Inflammatory macrophage treated with lipopolysaccharide for 1 hour (primary cell): ENCODE data around the gene IQGAP2.

Source experiments
- DNase-seq, 2 donors: peaks; one replicate each; pipeline ENCODE4 v3.0.0-alpha.2; 2020 to 2022

The IQGAP2 gene

GRCh38 chr5:76617229-76617628 lies 214.1 kb downstream of the IQGAP2 start:
- DNase-seq: no peak

GRCh38 chr5:76617675-76618074 lies 214.6 kb downstream of the IQGAP2 start:
- no peak for DNase-seq

DNA sequence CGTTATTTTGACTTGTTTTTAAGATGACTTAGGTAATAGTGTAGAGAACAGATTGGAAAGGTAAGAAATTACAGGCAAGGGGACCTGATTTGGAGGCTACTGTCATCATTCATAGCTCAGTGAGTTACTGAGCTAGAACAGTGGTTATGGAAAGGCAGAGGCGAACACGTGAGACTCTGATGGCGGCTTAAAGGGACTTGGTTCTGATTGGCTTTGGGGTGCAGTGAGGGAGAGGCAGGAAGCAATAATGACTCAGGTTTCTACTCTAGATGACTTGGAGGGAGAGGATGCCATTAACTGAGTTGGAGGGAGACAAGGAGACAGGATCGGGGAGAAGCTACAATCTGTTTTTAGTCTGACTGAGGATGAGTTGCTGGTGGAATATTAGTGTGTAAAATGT lies 217.1 kb downstream of the IQGAP2 start:
- no peak for DNase-seq

DNA sequence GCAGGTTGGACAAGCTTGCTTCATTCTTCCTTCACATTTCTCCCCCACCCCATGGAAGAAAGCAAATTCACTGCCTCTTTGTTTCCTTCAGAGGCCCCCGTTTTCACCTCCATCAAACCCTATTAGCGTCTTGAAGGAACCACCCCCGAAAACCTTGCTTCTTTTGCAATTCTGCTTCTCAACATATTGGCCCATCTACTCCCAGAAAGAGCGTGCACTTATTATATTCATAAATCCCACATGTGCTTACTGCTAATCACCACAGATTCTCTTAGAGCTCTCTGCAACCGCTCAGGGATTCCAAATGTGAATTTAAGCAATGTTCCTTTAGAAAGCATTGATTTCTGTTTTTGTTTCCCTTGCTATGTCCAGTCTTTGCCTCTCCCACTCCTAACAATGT lies 219.0 kb downstream of the IQGAP2 start:
- DNase-seq: no peak

DNA sequence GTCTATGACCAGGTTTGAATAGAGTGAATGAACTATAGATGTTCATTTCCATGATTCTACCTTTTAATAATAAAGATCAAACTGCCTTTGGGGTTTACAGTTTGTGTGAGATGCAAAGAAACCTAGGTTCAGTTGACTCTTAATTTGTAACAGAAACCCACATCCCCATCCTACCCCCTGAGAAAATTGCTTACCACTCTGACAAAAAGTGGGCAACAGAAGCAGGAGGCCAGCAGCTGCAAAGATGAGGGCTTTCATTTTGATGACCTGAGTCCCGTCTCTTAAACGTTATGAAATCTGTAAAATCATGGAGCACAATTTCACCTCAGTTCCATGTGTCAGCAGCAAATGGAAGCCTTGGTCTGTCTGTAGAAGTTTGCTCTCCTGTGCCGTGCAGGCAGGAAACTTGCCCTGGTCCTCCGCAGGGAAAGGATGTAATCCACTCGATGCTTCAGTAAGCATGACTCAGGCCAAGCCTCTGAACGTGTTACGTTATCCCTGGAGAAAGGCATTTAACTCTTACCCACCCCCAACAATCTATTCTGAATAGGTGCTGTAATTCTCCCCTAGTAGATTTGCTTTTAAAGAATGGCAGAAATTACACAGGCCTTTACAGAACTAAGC lies 220.0 kb downstream of the IQGAP2 start, which contains the start of gene F2RL2:
F2RL2 (minus strand) TSS at position 431 of the 624 bp plus-strand sequence; CDS start at position 258, 173 bp downstream.
- no peak for DNase-seq

DNA sequence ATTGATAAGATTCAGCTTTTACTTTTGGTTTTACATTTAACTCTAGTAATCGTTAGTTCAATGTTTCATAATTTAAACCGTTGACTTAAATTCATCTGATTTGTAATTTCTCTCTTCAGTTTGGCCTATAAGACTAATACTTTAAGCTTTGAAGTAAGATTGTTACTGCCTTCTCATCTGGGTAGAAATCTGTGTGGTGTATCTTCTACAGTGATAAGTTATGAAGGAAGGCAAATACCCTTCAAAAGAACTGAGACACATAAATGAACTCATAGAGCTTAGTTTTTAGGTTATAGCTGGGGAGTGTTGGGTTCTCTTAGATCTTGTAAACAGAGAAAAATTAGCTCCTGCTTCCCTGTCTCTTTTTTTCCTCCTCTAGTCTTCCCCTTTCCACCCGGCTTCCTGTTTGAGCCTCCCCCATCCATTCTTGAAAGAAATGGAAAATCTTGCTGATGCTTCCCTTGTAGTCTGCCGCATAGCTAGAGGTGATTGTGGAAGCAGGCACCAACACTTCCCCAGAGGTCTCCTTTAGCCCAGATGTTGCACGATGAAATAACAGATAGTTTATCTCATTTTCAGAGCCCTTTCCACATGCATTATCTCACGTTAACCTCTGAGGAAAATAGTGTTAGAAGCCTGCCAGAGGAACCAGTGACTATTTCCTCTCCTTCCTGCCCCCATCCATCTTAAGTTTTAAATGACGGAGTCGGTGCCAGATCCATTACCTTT lies 222.2 kb downstream of the IQGAP2 start:
- DNase-seq: no peak

- DNase-seq: no peak
Observed at GRCh38 chr5:76626738-76627137, 223.7 kb downstream of the IQGAP2 start.

- DNase-seq: no peak
Observed at GRCh38 chr5:76634661-76635060, 231.6 kb downstream of the IQGAP2 start.

GRCh38 chr5:76637490-76637889 lies 234.4 kb downstream of the IQGAP2 start:
- DNase-seq: no peak

DNA sequence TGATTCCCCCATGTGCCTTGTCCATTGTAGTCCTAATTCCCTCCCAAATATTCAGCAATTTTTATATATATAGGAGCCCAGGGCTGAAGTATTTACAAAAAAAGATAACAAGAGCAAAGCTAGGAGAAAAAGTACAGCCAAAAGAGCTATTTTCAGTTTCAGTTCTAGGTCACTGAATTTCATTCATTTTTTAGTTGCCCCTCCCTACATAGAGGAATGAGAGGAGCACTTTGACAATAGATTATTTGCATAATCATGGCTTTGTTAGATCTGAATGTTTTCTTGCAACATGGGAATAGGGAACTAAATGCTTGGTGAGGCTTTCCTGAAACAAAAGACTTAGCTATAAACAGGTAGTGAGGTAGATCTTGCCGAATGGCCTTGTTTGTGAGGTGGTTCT lies 235.4 kb downstream of the IQGAP2 start:
- DNase-seq: peak; percentile 40 to 54

DNA sequence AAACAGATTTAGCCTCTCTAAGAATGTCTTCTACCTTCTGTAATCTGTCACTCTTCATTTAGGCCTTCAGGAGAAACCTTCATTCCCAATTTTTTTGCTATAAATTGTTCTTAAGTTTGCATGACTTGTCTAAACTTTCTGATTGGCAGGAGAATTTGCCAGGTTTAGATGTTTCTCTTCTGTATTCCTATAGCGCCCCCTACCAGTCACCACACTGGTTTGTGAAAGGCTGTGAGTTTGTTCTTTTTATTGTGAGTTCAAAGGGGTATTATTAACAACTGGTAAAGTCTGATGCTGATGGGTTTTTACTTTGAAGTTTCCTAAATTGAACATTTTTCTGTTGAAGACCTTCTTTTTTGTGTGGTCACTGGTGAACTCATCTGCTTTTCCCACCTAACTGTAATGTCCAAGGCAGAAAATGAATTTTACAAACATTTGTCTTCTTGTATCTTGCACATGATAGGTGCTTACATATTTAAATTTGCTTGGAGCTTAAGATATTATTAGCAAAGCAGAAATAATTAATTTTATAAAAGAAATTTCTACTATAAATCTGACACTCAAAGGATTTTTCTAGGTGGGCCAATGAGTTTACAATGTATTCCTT lies 238.5 kb downstream of the IQGAP2 start:
- DNase-seq: peak; percentile 24 to 85

DNA sequence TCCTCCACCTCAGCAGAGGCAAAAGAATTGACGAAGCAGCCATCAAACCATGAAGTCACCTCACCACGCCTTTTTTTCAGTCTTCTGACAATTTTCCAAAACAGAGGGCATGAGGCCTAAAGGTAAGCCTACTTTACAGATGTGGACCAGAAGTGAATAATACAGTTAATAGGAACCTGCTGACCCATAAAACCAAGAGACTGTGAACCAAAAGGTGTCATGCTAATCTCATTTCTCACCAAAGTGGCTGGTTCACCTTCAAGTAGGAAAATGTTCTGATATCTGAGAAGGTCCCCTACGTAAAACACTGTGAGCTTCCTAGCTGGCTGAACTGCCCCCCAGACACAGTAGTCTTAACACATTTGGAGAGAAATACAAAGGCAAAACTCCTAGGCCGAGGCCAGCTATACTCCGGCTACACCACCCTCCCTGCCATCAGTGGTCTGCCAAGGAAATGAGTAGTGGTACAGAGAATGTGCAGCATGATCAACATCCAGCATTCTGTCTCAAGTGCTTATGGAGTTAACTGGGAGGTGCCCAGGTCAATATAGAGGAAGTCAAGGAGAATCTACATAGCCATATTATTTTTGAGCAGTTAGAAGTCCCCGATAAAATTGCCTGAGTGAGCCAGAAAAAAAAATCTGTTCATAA lies 239.4 kb downstream of the IQGAP2 start:
- DNase-seq: no peak

- DNase-seq: no peak
Observed at GRCh38 chr5:76643371-76643770, 240.3 kb downstream of the IQGAP2 start.

DNA sequence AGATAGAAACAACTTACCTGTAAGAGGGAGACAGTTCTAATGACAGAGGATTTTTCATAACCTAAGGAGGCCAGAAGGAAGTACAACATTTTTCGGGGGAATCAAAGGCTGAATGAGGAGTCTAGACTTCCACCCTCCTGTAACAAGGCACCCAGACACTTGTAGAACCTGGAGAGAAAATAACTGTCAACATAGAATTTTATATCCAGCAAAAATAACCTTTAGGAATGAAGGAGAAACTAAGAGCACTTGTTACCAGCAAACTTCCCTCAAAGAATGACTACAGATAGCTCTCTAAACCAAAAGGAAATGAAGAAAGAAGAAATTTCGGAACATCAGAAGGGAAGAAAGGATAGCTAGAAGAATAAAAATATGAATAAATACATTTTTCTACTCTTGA lies 246.1 kb downstream of the IQGAP2 start:
- no peak for DNase-seq

- no peak for DNase-seq
Observed at GRCh38 chr5:76652809-76653414, 249.8 kb downstream of the IQGAP2 start.

- no peak for DNase-seq
Observed at GRCh38 chr5:76657091-76657490, 254.0 kb downstream of the IQGAP2 start.

DNA sequence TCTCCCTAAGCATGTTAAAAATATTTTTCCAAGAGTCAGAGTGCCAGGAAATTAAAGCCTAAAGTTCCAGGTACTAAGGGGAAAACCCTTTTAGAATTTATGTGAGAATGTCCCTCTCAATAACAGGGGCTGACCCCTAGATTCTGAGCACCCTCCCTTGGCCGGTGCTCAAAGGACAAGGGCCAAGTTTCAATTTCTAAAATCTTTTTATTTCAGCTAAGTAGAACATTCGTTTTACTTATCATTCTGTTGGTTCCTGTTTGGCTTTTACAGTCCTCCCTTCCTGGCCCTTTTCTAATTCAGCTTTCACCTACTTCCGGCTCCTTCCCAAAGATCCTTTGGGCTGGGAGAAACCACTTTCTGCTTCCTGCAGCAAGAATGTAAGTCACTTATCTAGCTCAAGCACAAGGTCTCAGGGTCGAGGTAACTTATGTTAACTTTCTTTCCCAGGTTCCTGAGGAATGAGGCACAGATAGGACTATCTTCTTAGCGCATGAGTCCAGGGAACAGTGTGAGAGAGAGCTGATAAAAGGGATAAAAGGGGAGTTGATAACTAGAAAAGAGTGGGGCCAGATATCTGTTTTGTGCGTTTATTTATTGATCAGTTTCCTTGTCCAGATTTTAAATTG lies 254.7 kb downstream of the IQGAP2 start:
- DNase-seq: no peak

DNA sequence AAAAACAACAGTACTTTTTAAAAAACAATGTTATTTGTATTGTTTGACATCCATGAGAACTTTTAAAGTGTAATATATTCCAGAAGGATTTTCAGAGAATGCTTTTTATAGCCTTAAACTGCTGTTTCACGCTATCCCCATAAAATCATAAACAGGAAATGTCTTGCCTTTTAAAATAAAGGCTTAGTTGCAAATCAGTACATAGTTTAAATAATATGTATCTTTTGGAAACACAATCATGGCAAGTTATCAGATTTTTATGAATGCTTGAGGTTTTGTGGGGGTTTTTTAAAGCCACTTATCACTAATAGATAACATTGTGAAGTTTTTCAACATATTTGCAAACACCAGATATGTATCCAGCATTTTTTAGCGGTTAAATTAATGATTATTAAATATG lies 257.3 kb downstream of the IQGAP2 start:
- no peak for DNase-seq

DNA sequence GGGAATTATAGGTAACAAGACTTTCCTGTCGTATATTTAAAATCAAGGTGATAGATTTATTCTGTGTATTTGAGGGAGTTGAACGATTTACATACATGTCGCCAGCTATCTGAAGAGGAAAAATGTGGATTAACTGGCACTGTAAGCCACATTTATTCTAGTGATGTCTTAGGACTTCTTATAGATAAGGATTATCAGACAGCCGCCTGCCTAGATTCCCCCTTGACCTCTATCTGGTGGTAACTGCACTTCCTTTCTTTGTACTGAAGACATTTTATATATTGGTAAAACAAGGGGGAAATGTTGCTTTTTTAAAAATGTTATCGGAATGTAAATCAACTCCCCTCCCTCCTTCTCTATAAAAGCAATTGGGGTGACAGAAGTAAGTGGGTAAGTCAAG lies 259.4 kb downstream of the IQGAP2 start:
- DNase-seq: no peak

DNA sequence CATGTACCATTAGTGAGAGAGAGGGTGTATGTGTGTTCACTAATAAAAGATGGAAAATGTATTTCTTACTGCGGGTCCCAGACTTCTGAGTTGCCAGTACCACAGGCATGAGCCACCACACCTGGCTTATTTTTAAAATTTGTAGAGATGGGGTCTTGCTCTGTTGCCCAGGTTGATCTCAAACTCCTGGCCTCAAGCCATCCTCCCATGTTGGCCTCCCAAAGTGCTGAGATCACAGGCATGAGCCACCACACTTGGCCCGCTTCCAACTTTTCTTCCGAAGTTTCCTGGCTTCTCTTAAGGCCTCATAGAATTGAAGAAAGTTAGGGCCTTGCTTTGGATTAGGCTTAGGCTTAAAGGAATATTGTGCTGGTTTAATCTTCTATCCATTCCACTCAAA lies 260.5 kb downstream of the IQGAP2 start:
- no peak for DNase-seq

DNA sequence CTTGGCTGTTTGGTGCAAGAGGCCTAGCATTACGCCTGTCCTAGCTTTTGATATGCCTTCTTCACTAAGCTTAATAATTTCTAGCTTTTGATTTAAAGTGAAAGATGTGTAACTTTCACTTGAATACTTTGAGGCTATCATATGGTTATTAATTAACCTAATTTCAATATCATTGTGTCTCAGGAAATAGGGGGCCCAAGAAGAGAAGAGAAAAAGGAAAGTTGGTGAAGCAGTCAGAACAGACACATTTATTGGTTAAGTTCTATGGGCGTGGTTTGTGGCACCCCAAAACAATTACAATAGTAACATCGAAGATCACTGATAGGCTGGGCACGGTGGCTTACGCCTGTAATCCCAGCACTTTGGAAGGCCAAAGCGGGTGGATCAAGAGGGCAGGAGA lies 261.0 kb downstream of the IQGAP2 start:
- DNase-seq: no peak

GRCh38 chr5:76667495-76667894 lies 264.4 kb downstream of the IQGAP2 start:
- DNase-seq: no peak

DNA sequence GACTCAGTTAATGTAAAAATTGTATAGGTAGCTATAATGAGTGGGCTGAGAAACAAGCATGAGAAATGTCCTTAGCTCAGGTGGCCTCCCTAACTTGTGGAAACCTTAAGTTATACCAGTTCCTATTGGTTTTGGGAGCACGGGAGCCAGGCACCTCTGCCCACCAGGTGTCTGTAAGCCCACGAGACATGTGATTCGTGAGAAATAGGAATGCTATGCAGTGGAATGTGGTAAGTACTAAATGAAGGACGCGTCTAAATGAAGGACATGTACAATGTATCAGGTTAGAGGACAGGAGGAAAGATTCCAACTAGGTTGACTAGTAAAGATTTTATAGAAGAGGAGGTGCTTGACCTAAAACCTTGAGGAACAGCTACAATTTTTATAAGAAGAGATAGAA lies 266.2 kb downstream of the IQGAP2 start:
- DNase-seq: no peak
